Cardiac muscle cell (in vitro differentiated cells and primary cell): ENCODE measurements around the gene PPP1R1B. TPM values are rescaled to one million over a fixed set of nuclear protein-coding genes. Genes with fewer than 3 reads are reported as not detected.
A peak's percentile ranks its signal among the peaks of the same experiment; 100 is the strongest.

Experiments used
- DNase-seq, 2 donors: peaks; one replicate each; pipeline versions ENCODE4 v3.0.0 to v3.0.0-alpha.2; 2010 to 2017; ENCODE audit warnings: low read depth in 1 of 2, low spot score in 1 of 2
- H3K27ac ChIP-seq: fragments of 200-600 bp; sonication (generic); 2 replicates; pipeline ENCODE4 v1.5.1; 2016
- H3K27me3 ChIP-seq: fragments of 200-600 bp; sonication (generic); 2 replicates; pipeline ENCODE4 v1.6.0; 2016; ENCODE audit warnings: control low read depth
- H3K36me3 ChIP-seq: fragments of 200-600 bp; sonication (generic); 2 replicates; pipeline ENCODE4 v1.5.1; 2016; ENCODE audit warnings: control low read depth
- H3K4me1 ChIP-seq: fragments of 200-600 bp; sonication (generic); 2 replicates; pipeline ENCODE4 v1.8.1; 2017; ENCODE audit warnings: low read depth, mild to moderate bottlenecking, mixed run types
- H3K4me3 ChIP-seq: fragments of 200-600 bp; sonication (generic); 2 replicates; pipeline ENCODE4 v1.5.1; 2016; ENCODE audit warnings: mild to moderate bottlenecking
- H3K9me3 ChIP-seq: fragments of 200-600 bp; sonication (generic); 2 replicates; pipeline ENCODE4 v1.5.1; 2017; ENCODE audit warnings: low read depth, mild to moderate bottlenecking, control low read depth
- polyA plus RNA-seq: library from polyadenylated mRNA; unstranded; fragments of >200 nt; fragmentation: Nextera tagmentation; extraction: Ambion mirVana; gene quantifications from 2 replicates; pipeline ENCODE4 v1.2.1, GENCODE V29; 2016
- total RNA-seq: library from RNA; depleted of rRNA; stranded (reverse); fragments of >200 nt; gene quantifications from 2 replicates; pipeline ENCODE4 v1.2.3, GENCODE V29; 2016
- TF ChIP-seq, protein P1 (sequence below): IDR thresholded peaks from 2 replicates; pipeline ENCODE4 v1.5.1; 2012; ENCODE audit warnings: low read depth, mild to moderate bottlenecking, low read length

PPP1R1B gene
- total and polyA plus RNA-seq, 2 experiments from 2014 or later: 7.6 to 17.7 TPM

DNA sequence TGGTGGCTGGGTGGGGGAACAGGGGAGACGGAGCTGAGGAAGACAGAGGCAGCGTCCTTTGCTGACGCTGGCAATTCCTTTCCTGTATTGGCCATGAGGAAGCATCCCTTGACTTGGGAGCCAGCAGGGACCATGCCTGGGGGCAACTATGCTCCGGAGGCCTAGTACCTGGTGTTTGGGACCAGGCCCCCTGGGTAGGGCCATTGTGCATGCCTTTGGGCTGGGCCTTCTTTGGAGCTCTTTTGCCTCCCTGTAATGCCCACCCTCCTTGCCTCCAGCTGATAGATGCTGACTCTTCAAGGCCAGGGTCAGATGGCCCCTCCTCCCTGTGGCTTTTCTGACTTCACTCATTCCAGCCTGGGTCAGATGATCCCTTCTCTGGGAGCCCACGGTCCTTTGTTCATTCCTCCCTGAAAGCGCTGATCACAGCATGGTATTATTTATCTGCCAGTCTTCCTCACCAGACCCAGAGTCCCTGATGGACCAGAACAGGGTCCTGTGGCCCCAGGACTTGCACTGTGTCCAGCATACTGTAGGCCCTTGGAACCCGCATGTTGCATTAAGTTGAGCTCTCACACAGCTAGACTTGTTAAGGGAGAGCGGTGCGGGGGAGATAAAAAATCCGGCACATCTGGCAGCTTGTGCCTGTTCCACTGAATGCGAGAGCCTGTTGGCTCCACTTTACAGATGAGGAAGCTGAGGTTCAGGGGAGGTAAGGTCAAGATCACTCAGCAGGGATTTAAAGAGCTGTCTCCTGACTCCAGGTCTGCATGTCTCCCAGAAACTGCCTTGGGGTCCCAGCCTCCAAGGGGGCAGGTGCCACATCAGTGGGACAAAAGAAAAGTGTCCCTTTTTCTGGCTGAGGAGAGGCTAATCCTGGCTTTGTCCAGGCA lies 13.1 kb downstream of the PPP1R1B start:
- Histone ChIP-seq H3K9me3 (no peaks in the 10 kb centered on the region), H3K4me1 (peaks cover 46% of the 10 kb centered on the region), H3K27me3 (no peaks in the 10 kb centered on the region), H3K4me3 (no peak overlapping the region), H3K27ac (no peak overlapping the region), H3K36me3 (no peaks in the 10 kb centered on the region)
- no peak for DNase-seq
- TF ChIP-seq, protein P1, sequence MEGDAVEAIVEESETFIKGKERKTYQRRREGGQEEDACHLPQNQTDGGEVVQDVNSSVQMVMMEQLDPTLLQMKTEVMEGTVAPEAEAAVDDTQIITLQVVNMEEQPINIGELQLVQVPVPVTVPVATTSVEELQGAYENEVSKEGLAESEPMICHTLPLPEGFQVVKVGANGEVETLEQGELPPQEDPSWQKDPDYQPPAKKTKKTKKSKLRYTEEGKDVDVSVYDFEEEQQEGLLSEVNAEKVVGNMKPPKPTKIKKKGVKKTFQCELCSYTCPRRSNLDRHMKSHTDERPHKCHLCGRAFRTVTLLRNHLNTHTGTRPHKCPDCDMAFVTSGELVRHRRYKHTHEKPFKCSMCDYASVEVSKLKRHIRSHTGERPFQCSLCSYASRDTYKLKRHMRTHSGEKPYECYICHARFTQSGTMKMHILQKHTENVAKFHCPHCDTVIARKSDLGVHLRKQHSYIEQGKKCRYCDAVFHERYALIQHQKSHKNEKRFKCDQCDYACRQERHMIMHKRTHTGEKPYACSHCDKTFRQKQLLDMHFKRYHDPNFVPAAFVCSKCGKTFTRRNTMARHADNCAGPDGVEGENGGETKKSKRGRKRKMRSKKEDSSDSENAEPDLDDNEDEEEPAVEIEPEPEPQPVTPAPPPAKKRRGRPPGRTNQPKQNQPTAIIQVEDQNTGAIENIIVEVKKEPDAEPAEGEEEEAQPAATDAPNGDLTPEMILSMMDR: no peak

DNA sequence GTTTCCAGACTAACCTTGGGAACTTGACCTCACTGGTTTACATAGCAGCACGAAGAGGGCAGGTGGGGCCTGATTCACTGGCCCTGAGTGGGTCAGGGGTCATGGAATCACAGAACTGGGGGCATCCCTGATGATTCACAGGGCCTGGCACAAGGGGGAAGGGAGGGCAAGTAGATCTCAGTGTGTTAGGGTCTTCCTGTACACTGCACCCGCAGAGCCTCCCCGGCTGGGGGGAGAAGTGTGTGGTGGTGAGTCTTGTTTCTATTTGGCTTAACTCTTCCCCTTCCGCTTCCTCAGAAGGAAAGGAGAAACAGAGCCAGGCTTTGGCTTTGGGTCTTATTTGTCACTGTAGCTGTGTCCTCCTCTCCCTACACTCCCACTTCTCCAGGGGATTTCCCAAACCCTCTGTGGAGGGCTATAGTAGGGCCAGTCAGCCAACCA lies 13.9 kb downstream of the PPP1R1B start:
- DNase-seq: no peak
- Histone ChIP-seq H3K36me3 (no peaks in the 10 kb centered on the region), H3K27me3 (no peaks in the 10 kb centered on the region), H3K27ac (no peak overlapping the region), H3K4me1 (peaks cover 51% of the 10 kb centered on the region), H3K9me3 (no peaks in the 10 kb centered on the region), H3K4me3 (no peak overlapping the region)
- TF ChIP-seq, protein P1: no peak

DNA sequence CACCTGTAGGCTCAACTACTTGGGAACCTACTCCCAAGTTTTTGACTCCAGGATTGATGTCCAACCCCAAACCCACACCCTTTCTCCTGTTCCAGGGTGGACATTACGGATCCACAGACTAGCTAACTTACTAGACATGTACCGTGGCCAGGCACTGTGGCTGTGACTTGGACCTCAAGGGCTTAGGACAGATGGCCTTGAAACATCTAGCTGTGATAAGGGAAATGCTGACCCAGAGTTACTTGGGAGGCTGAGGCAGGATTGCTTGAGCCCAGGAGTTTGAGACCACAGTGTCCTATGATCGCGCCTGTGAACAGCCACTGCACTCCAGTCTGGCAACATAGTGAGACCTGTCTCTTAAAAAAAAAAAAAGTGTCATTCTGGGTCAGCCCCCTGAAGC lies 14.3 kb downstream of the PPP1R1B start:
- no peak overlapping the region for H3K27ac ChIP-seq
- H3K36me3 ChIP-seq: no peaks in the 10 kb centered on the region
- TF ChIP-seq, protein P1: no peak
- no peaks in the 10 kb centered on the region for H3K27me3 ChIP-seq
- no peak overlapping the region for H3K4me3 ChIP-seq
- DNase-seq: no peak
- H3K9me3 ChIP-seq: no peaks in the 10 kb centered on the region
- H3K4me1 ChIP-seq: peaks cover 51% of the 10 kb centered on the region

DNA sequence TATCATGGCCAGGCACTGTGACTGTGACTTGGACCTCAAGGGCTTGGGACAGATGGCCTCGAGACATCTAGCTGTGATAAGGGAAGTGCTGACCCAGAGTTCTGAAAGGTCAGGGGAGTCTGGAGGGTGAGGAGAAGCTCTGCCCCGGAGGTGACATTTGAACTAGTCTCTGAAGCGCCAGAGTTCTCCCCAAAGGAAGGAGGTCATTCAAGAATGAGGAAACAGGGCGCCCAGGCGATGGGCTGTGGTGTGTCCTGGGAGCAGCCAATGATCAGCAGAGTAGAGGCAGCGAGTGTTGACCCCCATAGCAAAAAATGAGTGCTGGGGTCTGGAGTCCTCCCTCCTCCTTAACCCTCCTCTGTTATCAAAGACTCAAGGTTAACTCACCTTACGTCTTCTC lies 15.1 kb downstream of the PPP1R1B start:
- DNase-seq: no peak
- Histone ChIP-seq H3K4me3 (no peak overlapping the region), H3K9me3 (no peaks in the 10 kb centered on the region), H3K4me1 (peaks cover 44% of the 10 kb centered on the region), H3K36me3 (no peaks in the 10 kb centered on the region), H3K27ac (peak overlapping the region; percentile 68), H3K27me3 (no peaks in the 10 kb centered on the region)
- TF ChIP-seq, protein P1: no peak

GRCh38 chr17:39642291-39643074 lies 15.7 kb downstream of the PPP1R1B start:
- H3K4me3 ChIP-seq: no peak overlapping the region
- peak overlapping the region; percentile 68 for H3K27ac ChIP-seq
- peaks cover 44% of the 10 kb centered on the region for H3K4me1 ChIP-seq

More at GRCh38 chr17:39642291-39643074, 15.7 kb downstream of the PPP1R1B start:
- no peaks in the 10 kb centered on the region for H3K27me3 ChIP-seq
- no peaks in the 10 kb centered on the region for H3K36me3 ChIP-seq
- TF ChIP-seq, protein P1: no peak
- DNase-seq: no peak
- no peaks in the 10 kb centered on the region for H3K9me3 ChIP-seq
